HCT116 (cell line): ENCODE measurements around the gene ZMYND10. TPM values are rescaled to one million over a fixed set of nuclear protein-coding genes. Genes with fewer than 3 reads are reported as not detected.

Source experiments
- ATAC-seq: fragments of 200-7000 bp; cut with Tn5 transposase; 2 replicates; pipeline ENCODE4 v1.9.1; 2020; ENCODE audit warnings: mild to moderate bottlenecking, moderate library complexity
- BruUV-seq: library from RNA; stranded (reverse); fragments of 400-500 nt; replicated peaks from 2 replicates; lab custom pipeline; 2021; lab: Mats Ljungman, UMichigan
- CTCF ChIA-PET: fragments of 300-600 bp; sonication (Branson Sonifier 250); formaldehyde crosslinking; loops from one replicate; lab custom pipeline; 2021; ENCODE audit warnings: antibody characterized with exemption; lab: Charles Lee
- POLR2A ChIA-PET: fragments of 300-600, 350-600 bp; sonication (Branson Sonifier 250); formaldehyde crosslinking; loops from one replicate; lab custom pipeline; 2021; ENCODE audit warnings: antibody characterized with exemption; lab: Charles Lee
- RAD21 ChIA-PET, 2 experiments: fragments of 300-600 bp; sonication (Branson Sonifier 250); formaldehyde crosslinking; loops; one replicate each; lab custom pipeline; 2023; ENCODE audit warnings: low total read pairs in 2 of 2; ENCODE audit not compliant: uncharacterized antibody in 2 of 2, unreplicated experiment in 2 of 2, low non-redundant PET in 1 of 2; lab: Charles Lee
- DNase-seq: peaks from one replicate; pipeline ENCODE4 v3.0.0-alpha.2; 2010; ENCODE audit warnings: low read depth, low spot score
- H2AFZ ChIP-seq: fragments of 200-600 bp; shearing (Covaris generic), sonication (generic); 2 replicates; pipeline ENCODE4 v1.6.1; 2017; ENCODE audit warnings: low read depth, mixed run types, mixed read lengths, antibody characterized with exemption, low read length; ENCODE audit not compliant: poor library complexity, severe bottlenecking
- H3K27ac ChIP-seq: 2 replicates; pipeline ENCODE4 v1.5.1; 2012; ENCODE audit warnings: low read depth, low read length
- H3K27me3 ChIP-seq: fragments of 200-600 bp; sonication (generic); 2 replicates; pipeline ENCODE4 v1.6.1; 2016; ENCODE audit warnings: mixed run types, low read length, mixed read lengths; ENCODE audit not compliant: insufficient read depth
- H3K36me3 ChIP-seq, 2 experiments: fragments of 200-500 bp in 1 of 2; fragments of 200-600 bp in 1 of 2; sonication (Bioruptor generic) in 1 of 2; sonication (generic) in 1 of 2; 2 replicates each; pipeline versions ENCODE4 v1.5.1 to v1.6.1; 2014 to 2016; ENCODE audit warnings: low read length in 2 of 2, inconsistent platforms in 1 of 2, mixed read lengths in 1 of 2, mixed run types in 1 of 2; ENCODE audit not compliant: insufficient read depth in 2 of 2, control insufficient read depth in 1 of 2
- H3K4me1 ChIP-seq, 2 experiments: fragments of 200-600 bp in 1 of 2; sonication (generic) in 1 of 2; 2 replicates each; pipeline versions ENCODE4 v1.5.1 to v1.6.1; 2012 to 2017; ENCODE audit warnings: low read length in 2 of 2, inconsistent platforms in 1 of 2, mild to moderate bottlenecking in 1 of 2, mixed read lengths in 1 of 2, mixed run types in 1 of 2, moderate library complexity in 1 of 2; ENCODE audit not compliant: insufficient read depth in 2 of 2, control insufficient read depth in 1 of 2
- H3K4me2 ChIP-seq: fragments of 200-600 bp; sonication (generic); 2 replicates; pipeline ENCODE4 v1.6.1; 2017; ENCODE audit warnings: mixed run types, low read length, mixed read lengths
- H3K4me3 ChIP-seq, 2 experiments: fragments of 200-600 bp in 1 of 2; sonication (generic) in 1 of 2; replicated peaks in 1 of 2; 2 replicates each; pipeline ENCODE4 v1.5.1; 2011 to 2016; ENCODE audit warnings: low read length in 2 of 2, control low read depth in 1 of 2, low read depth in 1 of 2, mild to moderate bottlenecking in 1 of 2, mixed read lengths in 1 of 2, mixed run types in 1 of 2
- H3K79me2 ChIP-seq: fragments of 200-600 bp; sonication (generic); 2 replicates; pipeline ENCODE4 v1.6.1; 2017; ENCODE audit warnings: mild to moderate bottlenecking, mixed run types, low read length, moderate library complexity, mixed read lengths; ENCODE audit not compliant: insufficient read depth
- H3K9ac ChIP-seq: fragments of 200-600 bp; sonication (generic); 2 replicates; pipeline ENCODE4 v1.6.1; 2016; ENCODE audit warnings: low read length, mixed read lengths
- H3K9me2 ChIP-seq: fragments of 200-600 bp; sonication (generic), shearing (Covaris generic); 2 replicates; pipeline ENCODE4 v1.6.1; 2017; ENCODE audit warnings: mixed run types, mild to moderate bottlenecking, moderate library complexity; ENCODE audit not compliant: insufficient read depth
- H3K9me3 ChIP-seq, 2 experiments: fragments of 200-500 bp in 1 of 2; fragments of 200-600 bp in 1 of 2; sonication (Bioruptor generic) in 1 of 2; sonication (generic) in 1 of 2; 2 replicates each; pipeline ENCODE4 v1.6.1; 2014 to 2017; ENCODE audit warnings: low read length in 2 of 2, mixed read lengths in 2 of 2, inconsistent platforms in 1 of 2, low read depth in 1 of 2, mild to moderate bottlenecking in 1 of 2, mixed run types in 1 of 2, moderate library complexity in 1 of 2; ENCODE audit not compliant: control insufficient read depth in 1 of 2, insufficient read depth in 1 of 2
- H4K20me1 ChIP-seq: fragments of 200-600 bp; sonication (generic), shearing (Covaris generic); 2 replicates; pipeline ENCODE4 v1.6.1; 2017; ENCODE audit warnings: mixed run types, mild to moderate bottlenecking, moderate library complexity; ENCODE audit not compliant: insufficient read depth
- EZH2 ChIP-seq: fragments of 200-600 bp; sonication (generic); IDR thresholded peaks from 2 replicates; pipeline ENCODE4 v1.6.1; 2017; ENCODE audit warnings: antibody characterized with exemption, mixed run types
- JUND ChIP-seq: IDR thresholded peaks from 2 replicates; pipeline ENCODE4 v1.6.1; 2012
- POLR2A ChIP-seq: IDR thresholded peaks from 2 replicates; pipeline ENCODE4 v1.7.0; 2011; ENCODE audit warnings: borderline replicate concordance; ENCODE audit not compliant: insufficient read depth, insufficient read length; ENCODE audit errors: extremely low read depth
- POLR2AphosphoS5 ChIP-seq: IDR thresholded peaks from 2 replicates; pipeline ENCODE4 v1.6.1; 2011; ENCODE audit warnings: mild to moderate bottlenecking, low read depth, low read length, moderate library complexity
- SIN3A ChIP-seq: IDR thresholded peaks from 2 replicates; pipeline ENCODE4 v1.6.1; 2012; ENCODE audit warnings: low read depth
- YY1 ChIP-seq: IDR thresholded peaks from 2 replicates; pipeline ENCODE4 v1.6.1; 2011; ENCODE audit warnings: low read length, low read depth, moderate library complexity, mild to moderate bottlenecking; ENCODE audit not compliant: insufficient replicate concordance; ENCODE audit errors: extremely low read depth
- ZFX ChIP-seq: fragments of 450-650 bp; IDR thresholded peaks from 2 replicates; pipeline ENCODE4 v1.6.1; 2017
- intact Hi-C: fragments of 100-400 bp; cut with micrococcal nuclease; formaldehyde crosslinking; loops from 2 replicates; pipeline ENCODE4 v1.10.0; 2022
- total RNA-seq: library from RNA; stranded (reverse); gene quantifications from one replicate; pipeline ENCODE4 v1.2.1, GENCODE V29; 2021; ENCODE audit not compliant: unreplicated experiment
- TF ChIP-seq, protein P1 (sequence below): IDR thresholded peaks from 2 replicates; pipeline ENCODE4 v1.6.1; 2012

ZMYND10 gene
- total RNA-seq, 1 experiment from 2014 or later, result 3.3 TPM

DNA sequence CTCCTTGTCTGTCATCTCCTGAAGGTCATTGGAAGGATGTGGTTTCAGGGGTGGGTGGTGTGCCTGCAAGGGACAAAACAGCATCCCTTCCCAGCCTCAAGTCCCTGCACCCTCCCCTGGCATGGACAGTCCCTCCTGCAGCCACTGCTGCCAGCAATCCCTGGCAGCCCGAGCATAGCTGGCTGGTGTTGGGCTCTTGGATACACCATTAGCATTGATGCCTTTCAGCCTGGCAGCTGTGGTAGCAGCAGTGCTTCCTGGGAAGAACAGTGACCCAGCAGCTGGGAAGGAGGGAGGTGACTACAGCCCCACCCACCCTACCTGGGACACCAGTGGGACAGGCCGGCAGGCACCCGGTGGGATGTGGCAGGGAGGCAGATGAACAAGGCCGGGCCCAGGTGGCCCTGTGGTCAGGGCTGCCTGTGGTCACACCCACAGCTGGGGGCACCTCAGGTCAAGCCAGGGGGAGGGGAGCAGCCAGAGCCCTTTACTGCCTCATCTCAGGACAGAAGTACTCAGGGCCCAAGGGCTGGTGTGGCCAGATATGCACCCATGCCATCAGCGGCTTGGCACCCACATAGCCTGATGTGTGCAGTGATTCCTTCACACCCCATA is 46.7 kb upstream of the ZMYND10 start:
- no peaks in the 10 kb centered on the region for H3K27me3 ChIP-seq

DNA sequence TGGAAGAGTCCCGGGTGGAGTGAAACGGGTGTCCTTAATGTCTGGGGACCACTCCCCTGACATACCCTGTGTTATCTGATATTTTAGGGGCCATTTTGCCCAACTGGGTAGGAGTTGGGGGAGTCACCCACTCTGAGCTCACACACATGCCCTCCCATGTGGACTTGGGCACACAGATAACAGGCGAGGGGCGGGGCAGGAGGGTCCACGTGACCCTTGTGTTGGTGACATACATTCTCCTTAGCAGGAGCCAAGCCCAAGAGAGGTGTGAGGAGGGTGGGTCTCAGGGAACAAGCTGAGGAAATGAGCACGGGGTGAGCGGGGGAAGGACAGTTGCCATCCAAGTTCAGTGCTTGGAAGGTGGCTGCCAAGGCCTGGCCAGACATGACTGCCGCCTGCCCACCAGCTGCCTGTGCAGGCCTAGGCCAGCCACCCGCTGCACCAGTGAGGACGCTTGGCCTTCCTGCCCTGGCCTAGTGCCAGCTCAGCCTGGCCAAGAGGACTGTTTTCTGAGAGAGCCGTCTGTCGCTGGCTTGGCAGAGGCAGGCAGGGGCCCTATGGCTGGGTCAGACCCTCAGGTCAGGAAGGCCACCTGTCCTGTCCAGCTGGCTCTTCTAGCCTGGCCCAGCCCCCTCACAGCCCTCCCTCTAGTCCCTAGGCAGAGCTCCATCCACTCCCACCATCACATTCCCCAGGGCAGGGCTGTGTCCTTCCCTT is 45.1 kb upstream of the ZMYND10 start:
- RAD21 ChIA-PET, result no interaction called here
- BruUV-seq, result no TSS peak
- DNase-seq (no peak), ATAC-seq (no peak)
- H3K4me3 ChIP-seq, result no peak overlapping the region
- no peaks in the 10 kb centered on the region for H3K36me3 ChIP-seq
- no peak overlapping the region for H3K4me2 ChIP-seq
- CTCF ChIA-PET, result no interaction called here
- H3K9me2 ChIP-seq, result no peaks in the 10 kb centered on the region
- intact Hi-C loops, result no loop called here
- no peaks in the 10 kb centered on the region for H4K20me1 ChIP-seq
- H3K27me3 ChIP-seq, result no peaks in the 10 kb centered on the region
- no peak overlapping the region for H2AFZ ChIP-seq
- POLR2A ChIA-PET, result no interaction called here
- no peak overlapping the region for H3K27ac ChIP-seq
- no peak overlapping the region for H3K9ac ChIP-seq
- TF ChIP-seq JUND (no peak), ZFX (no peak)
- TF ChIP-seq, protein P1, sequence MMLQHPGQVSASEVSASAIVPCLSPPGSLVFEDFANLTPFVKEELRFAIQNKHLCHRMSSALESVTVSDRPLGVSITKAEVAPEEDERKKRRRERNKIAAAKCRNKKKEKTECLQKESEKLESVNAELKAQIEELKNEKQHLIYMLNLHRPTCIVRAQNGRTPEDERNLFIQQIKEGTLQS, result no peak
- TF ChIP-seq, all 23 proteins: peak for 0
- Histone ChIP-seq H3K4me1 (peaks cover 0 to 28% of the 10 kb centered on the region in 2 experiments; a peak in 2 of 4 replicates), H3K79me2 (no peaks in the 10 kb centered on the region), H3K9me3 (no peaks in the 10 kb centered on the region)

More for the DNA sequence above, 46.7 kb upstream of the ZMYND10 start:
- H4K20me1 ChIP-seq, result no peaks in the 10 kb centered on the region
- BruUV-seq, result no TSS peak
- H3K9me3 ChIP-seq, result no peaks in the 10 kb centered on the region
- ChIA-PET CTCF (no interaction called here), RAD21 (no interaction called here), POLR2A (no interaction called here)
- H3K9ac ChIP-seq, result no peak overlapping the region
- H3K4me2 ChIP-seq, result peak overlapping the region; percentile 3; the same call in 1 of the 2 replicates
- TF ChIP-seq POLR2AphosphoS5 (no peak), POLR2A (no peak), SIN3A (no peak), EZH2 (no peak), YY1 (no peak)
- H3K4me1 ChIP-seq, result peaks cover 3 to 43% of the 10 kb centered on the region in 2 experiments; a peak in 3 of 4 replicates
- intact Hi-C loops, result no loop called here
- H3K4me3 ChIP-seq, result no peak overlapping the region
- H3K36me3 ChIP-seq, result no peaks in the 10 kb centered on the region
- no peak overlapping the region for H3K27ac ChIP-seq
- ATAC-seq (no peak), DNase-seq (no peak)
- no peaks in the 10 kb centered on the region for H3K9me2 ChIP-seq
- H3K79me2 ChIP-seq, result no peaks in the 10 kb centered on the region
- no peak overlapping the region for H2AFZ ChIP-seq
